Fibroblast of villous mesenchyme (primary cell): Measurements from ENCODE around the gene HDDC3. TPM values are rescaled to one million over a fixed set of nuclear protein-coding genes. Genes with fewer than 3 reads are reported as not detected.
"Not testable (repeated sequence)": the region's sequence is repeated elsewhere in the genome, so short reads cannot be mapped to it uniquely, and the experiment has no call there.

Experiments
- DNase-seq: peaks from one replicate; pipeline ENCODE4 v3.0.0-alpha.2; 2010; ENCODE audit warnings: low read depth
- H3K4me3 ChIP-seq: 2 replicates; pipeline ENCODE4 v1.5.1; 2011; ENCODE audit warnings: low read depth, mild to moderate bottlenecking, low read length
- total RNA-seq: library from RNA; depleted of rRNA; stranded (reverse); fragments of >200 nt; gene quantifications from 2 replicates; pipeline ENCODE4 v1.2.3, GENCODE V29; 2012
- TF ChIP-seq, protein P1 (sequence below): IDR thresholded peaks from 2 replicates; pipeline ENCODE4 v1.5.1; 2012; ENCODE audit warnings: low read depth, mild to moderate bottlenecking, low read length; ENCODE audit not compliant: insufficient read depth

Gene HDDC3
- total RNA-seq, 1 donor, result 9.5 TPM

DNA sequence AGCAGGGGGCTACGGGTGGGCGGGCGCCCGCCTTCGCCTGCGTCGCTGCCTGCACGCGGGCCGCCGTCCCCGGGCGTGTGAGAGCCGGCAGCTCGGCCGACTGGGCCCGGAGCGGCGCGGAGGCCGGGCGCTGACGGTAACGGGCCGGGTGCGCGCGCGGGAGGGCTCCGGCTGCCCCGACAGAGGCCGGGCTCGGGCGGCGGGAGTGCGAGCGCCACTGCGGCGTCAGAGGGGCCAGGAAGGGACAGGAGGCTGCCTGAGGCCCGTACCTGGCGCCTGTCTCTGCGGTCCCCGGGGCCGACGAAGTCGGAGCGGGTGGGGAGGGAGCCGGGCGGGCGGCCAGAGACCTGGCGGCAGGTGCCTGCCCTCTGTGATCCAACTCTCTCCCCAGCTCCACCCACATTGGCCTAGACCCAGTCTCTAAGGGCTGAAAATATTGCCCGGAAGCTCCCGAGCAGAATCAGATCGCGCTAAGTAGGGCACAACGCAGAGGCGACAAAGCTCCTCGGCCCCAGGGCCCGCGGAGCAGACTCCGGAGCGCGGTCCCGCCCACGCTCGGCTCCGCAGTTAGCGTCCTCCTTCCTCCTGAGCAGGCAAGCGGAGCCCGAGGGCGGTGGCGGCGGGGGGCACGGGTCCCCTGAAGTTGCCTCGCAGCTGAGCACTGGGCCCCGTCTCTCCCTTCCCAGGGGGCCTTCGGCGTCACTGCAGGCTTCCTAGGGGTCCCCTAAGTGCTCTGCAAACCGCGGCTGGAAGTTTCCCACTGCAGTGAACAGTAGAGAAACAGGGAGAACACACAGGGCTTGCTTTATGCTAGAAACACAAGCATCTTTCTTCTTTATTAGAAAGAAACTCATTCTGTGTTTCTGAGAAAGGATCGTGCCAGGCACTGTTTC lies 29.3 kb downstream of the HDDC3 start, which contains the start of gene MAN2A2:
Gene MAN2A2, plus strand, starts transcription at position 463 of the 893 bp plus-strand sequence. CDS start 906 bp downstream, outside the sequence.
- peak; percentile 46 for DNase-seq
- H3K4me3 ChIP-seq, result peak within 1 kb of the TSS; percentile 83
- TF ChIP-seq, protein P1, sequence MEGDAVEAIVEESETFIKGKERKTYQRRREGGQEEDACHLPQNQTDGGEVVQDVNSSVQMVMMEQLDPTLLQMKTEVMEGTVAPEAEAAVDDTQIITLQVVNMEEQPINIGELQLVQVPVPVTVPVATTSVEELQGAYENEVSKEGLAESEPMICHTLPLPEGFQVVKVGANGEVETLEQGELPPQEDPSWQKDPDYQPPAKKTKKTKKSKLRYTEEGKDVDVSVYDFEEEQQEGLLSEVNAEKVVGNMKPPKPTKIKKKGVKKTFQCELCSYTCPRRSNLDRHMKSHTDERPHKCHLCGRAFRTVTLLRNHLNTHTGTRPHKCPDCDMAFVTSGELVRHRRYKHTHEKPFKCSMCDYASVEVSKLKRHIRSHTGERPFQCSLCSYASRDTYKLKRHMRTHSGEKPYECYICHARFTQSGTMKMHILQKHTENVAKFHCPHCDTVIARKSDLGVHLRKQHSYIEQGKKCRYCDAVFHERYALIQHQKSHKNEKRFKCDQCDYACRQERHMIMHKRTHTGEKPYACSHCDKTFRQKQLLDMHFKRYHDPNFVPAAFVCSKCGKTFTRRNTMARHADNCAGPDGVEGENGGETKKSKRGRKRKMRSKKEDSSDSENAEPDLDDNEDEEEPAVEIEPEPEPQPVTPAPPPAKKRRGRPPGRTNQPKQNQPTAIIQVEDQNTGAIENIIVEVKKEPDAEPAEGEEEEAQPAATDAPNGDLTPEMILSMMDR, result no peak

DNA sequence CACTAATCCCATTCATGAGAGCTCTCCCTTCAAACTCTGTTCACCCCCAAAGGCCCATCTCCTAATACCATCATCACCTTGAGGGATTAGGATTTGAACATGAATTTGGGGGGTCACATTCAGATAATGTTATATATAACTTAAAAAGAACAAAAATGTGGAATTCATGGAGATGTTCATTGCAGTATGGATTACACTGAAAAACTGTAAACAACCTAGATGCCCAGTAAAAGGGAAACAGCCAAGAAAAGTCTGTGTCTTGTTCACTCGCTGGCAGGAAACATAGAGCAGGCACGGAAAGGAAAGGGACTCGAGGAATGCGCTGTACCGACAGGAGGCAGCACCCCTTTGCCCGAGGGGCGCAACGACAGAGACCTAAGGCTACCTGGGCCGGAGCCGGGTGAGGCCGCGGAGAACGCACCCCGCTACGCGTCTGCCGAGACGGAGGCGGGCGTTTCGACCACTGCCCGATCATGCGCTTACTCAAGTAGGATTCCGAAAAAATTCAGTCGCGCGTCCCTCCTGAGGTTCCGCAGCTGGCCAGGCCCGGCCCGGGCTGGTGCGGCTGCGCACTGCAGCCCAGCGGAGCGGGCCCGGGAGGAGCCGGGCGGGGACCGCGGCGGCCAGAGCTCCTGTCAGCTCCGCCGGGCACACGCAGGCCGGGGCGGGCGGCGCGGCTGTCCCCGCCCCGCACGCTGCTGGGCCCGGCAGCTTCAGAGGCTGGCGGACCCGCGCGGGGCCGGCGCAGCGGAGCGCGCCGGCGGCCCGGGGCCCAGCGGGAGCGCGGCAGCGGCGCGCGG lies 30.1 kb downstream of the HDDC3 start:
- peak; percentile 85 for DNase-seq
- peak overlapping the region; percentile 83 for H3K4me3 ChIP-seq
- TF ChIP-seq, protein P1, result peak; percentile 73

DNA sequence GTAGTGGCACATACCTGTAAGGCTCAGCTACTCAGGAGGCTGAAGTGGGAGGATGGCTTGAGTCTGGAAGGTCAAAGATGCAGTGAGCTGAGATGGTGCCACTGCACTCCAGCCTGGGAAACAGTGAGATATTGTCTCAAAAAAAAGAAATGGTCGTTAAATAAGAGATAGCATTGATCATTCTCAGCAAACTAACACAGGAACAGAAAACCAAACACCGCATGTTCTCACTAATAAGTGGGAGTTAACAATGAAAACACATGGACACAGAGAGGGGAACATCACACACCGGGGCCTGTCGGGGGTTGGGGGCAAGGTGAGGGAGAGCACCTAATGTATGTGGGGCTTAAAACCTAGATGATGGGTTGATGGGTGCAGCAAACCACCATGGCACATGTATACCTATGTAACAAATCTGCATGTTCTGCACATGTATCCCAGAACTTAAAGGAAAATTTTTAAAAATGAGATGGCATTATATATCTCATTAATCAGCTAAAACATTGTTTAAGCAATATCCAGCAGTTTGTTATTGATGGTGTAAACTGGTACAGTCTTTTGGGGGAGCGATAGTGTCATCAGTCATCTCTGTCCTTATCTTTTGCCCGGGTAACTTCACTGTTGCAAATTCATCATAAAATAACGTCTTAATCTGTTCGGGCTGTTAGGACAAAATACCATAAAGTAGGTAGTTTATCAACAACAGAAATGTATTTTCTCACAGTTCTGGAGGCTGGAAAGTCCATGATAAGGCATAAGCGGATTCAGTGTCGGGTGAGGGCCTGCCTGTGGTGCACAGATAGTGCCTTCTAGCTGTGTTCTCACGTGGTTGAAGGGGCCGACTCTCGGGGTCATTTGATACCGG lies 30.9 kb downstream of the HDDC3 start:
- no peak for DNase-seq
- peak overlapping the region; percentile 73 for H3K4me3 ChIP-seq
- TF ChIP-seq, protein P1, result no peak

DNA sequence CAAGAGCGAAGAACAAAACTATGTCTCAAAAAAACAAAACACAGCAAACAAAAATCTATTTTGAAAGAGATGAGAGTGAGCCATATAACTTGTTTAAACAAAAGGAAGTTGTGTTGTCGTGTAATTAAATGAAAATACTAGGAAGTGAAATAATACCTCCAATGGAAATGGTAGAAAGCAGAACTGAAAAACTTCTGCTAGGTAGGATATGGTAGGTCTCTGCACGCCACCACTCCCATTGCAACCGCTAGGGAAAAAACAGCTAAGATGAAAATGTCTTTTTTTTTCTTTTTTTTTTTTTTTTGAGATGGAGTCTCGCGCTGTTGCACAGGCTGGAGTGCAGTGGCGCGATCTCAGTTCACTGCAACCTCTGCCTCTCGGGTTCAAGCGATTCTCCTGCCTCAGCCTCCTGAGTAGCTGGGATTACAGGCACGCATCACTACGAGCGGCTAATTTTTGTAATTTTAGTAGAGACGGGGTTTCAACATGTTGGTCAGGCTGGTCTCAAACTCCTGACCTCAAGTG lies 35.2 kb downstream of the HDDC3 start:
- not testable (repeated sequence) for DNase-seq, H3K4me3 ChIP-seq

DNA sequence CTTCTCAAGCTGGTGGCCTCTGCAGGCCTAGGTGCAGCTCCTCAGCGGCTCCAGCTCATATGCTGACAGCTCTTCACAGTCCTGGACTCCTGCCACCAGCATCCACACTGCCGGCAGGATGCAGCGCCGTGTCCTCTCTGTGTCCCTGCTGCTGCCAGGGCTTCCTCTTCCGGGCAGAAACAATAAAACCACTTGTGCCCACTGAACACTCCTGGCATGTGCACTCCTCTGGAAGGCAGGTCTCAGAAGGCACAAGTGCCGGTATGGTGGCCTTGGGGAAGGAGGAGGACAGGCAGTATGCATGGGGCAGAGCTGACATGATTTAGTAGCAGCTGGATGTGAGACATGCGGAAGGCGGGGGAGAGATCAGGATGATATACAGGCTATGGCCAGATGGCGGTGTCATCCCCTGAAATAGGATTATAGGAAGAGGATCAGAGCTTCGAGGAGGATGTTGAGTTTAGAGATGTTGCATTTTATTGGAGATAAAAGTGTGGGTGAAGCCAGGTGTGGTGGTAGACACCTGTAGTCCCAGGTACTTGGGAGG lies 36.7 kb downstream of the HDDC3 start:
- TF ChIP-seq, protein P1, result no peak
- no peak for DNase-seq
- H3K4me3 ChIP-seq, result no peak overlapping the region

DNA sequence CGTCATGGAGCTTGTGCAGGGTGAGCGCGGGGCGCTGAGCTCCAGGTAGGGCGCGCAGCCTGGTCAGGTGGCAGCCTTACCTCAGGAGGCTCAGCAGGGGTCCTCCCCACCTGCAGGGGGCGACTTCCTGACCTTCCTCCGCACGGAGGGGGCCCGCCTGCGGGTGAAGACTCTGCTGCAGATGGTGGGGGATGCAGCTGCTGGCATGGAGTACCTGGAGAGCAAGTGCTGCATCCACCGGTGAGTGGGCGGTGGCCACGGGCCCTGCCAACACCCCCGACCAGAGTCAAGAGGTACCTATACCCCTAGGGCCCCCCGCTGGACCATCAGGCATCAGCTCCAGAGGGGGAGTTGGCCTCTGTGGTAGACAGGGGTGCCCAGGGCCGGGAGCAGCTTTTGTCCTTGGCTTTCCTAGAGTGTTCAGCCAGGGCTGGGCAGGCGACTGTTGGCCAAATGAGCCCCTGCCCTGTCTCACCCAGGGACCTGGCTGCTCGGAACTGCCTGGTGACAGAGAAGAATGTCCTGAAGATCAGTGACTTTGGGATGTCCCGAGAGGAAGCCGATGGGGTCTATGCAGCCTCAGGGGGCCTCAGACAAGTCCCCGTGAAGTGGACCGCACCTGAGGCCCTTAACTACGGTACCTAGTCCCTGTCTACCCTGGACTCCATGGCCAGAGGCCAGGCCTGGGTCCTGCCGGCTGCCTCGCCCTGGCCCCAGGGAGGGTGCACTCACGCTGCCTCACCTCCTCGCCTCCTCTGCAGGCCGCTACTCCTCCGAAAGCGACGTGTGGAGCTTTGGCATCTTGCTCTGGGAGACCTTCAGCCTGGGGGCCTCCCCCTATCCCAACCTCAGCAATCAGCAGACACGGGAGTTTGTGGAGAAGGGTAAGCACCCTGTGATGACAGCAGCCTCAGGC lies 38.9 kb downstream of the HDDC3 start:
- TF ChIP-seq, protein P1, result no peak
- DNase-seq, result no peak
- no peak overlapping the region for H3K4me3 ChIP-seq
